GM21515 (cell line): Measurements from ENCODE around the gene SIRPD.

Source experiments
- ATAC-seq: cut with Tn5 transposase; IDR thresholded peaks from one replicate; pipeline ENCODE4 v1.9.1; 2021; ENCODE audit not compliant: unreplicated experiment

The SIRPD gene

DNA sequence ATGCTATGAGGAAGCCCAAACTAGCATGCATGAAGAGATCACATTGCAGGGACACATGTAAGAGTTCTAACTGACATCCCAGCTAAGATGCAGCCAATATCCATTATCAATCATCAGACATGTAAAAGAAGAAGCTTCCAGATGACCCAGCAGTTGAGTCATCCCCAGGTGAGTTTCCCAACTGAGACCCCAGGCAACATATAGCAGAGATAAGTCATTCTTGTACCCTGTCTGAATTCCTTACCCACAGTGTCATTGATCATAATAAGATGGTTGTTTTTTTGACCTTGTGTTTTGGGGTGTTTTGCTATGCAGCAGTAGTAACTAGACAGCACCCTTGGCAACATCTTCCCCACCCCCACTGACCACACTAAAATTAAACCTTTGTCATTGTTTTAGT lies 18.9 kb downstream of the SIRPD start:
- no peak for ATAC-seq

DNA sequence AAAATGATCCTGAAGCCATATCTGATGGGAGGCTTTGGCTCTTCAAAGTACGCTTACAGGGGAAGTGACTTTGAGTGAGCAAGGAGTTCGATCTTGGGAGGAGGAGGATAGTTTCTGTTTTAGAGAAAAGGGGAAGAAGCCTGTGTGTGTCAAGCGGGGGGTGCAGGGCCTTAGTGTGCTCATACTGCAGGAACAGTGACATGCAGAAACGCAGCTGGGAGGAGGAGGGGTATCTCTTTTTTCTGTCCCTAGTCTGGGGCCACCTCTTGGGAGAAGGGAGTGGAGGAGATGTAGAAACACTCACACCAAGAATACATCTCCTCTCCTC lies 19.8 kb downstream of the SIRPD start:
- no peak for ATAC-seq

DNA sequence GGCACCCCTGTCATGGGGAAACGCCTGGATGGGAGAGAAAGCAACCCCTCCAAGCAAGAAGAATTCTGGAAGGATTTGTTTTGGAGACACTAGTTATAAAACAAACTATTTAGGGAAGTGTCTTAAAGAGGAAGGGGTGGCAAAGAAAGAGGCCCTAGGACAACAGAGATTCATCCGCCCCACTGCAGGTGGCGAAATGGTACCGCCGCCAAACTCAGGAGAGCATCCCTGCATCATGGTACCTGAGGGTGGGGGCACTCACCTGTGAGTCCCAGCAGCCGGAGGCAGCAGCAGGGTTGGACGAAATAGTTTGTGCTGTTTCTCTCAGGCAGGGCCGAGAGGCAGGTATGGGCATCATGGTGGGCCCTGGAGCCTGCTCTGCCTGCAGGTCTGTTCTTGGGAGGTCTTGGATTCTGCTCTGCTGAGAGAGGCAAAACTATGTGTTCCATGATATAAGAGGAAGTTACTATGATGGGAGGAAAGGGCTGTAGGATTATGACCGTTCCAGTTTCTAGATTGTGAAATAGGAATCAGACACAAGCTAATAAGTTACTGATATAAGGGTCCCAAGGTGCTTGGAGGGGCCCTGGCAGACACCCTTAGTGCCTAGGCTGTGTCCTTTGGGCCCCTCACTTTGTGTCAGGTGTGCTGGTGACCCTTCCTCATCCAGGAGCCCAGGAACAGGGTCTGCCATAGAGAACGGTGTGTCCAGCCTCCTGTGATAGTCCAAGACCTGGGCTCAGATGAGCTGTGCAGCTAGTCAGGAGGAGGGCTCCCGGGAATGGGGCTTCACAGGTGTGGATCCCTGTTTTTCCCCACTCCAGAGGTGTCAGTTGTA lies 20.4 kb downstream of the SIRPD start:
- ATAC-seq, result no peak

DNA sequence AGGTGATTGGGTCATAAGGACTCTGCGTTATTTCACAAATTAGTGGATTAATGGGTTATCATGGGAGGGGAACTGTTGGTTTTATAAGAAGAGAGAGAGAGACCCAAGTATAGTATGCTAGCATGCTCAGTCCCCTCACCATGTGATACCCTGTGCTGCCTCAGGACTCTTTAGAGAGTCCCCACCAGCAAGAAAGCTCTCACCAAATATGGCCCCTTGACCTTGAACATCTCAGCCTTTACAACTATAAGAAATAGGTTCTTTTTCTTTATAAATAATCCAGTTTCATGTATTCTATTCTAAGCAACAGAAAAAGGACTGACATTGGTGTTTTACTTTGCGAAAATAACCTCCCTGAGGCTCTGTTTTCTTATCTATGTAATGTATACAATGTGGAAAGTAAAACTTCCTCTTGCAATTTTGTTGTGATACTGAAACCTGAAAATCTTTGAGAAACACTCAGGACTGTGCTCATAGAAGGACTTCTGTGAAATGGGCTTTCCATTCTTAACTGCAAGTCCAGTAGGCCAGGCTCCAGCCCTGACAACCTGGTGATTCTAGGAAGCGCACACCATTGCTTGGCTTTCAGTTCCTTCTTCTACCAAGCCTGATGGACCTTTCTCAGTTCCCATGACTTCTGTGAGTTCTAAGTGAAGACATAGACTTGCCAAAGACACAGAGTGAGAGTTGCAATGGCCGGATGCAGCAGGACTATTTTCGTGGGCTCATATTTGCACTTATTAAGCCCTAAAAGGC lies 21.9 kb downstream of the SIRPD start:
- ATAC-seq, result peak; percentile 89

DNA sequence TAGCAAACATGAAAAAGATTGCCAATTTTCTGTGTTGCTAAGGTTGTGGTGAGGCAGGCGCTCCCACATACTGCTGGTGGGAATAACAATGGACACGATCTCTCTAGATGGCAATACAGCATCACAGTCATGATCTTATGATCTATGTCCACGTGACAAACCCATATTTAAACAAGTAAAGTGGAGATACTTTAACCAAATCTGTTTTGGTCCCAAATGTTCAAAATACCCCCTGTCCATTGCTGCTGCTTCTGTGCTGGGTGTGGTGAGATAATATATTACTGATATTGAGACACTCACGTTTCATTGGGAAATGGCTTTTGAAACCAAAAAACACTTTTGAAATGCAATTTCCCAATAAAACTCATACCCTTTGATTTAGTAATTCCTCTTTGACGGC lies 23.0 kb downstream of the SIRPD start:
- ATAC-seq, result no peak

DNA sequence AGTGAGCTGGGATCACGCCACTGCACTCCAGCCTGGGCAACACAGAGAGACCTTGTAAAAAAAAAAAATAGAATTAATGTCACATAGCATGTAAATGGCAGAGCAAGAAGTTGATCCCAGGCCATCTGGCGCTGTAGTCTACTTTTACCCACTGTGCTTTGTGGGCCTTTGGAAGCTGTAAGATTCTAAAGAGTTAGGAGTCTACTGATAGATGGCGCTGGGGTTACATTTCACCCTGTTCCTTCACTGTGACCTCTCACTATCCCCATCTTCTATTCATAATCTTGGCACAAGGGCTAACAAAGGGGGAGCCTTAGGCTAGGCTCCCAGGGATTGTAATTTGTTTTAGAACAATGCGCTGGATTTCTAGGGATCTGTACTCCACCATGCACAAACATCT lies 24.4 kb downstream of the SIRPD start:
- ATAC-seq, result no peak

DNA sequence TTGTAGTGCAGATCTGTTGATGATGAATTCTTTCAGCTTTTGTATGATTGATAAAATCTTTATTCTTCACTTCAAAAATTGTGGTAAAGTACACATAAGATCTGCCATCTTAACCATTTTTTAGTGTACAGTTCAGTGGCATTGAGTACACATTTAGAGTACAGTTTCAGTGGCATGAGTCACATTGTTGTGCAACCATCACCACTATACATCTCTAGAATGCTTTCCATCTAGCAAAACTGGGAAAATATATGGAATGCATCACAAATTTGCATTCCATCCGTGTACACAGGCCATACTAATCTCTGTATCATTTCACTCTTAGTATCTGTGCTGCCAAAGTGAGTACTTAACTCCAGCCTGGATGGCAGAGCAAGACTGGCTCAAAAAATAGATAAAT lies 28.7 kb downstream of the SIRPD start:
- ATAC-seq, result no peak

DNA sequence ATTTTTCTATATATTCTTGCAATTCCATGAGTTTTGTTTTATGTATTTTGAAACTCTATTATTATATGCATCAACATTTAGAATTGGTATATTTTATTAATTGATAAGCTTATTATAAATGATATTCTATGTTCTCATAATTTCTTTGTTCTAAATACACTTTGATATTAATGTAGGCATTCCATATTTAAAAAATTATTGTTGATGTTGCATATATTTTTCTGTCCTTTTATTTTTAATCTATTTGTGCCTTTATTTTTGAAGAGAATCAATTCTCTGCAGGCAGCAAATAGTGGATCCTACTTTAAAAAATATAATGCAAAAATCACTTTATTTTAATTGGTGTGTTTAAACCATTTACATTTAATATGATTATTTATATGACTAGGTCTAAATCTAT lies 29.6 kb downstream of the SIRPD start:
- ATAC-seq, result no peak

DNA sequence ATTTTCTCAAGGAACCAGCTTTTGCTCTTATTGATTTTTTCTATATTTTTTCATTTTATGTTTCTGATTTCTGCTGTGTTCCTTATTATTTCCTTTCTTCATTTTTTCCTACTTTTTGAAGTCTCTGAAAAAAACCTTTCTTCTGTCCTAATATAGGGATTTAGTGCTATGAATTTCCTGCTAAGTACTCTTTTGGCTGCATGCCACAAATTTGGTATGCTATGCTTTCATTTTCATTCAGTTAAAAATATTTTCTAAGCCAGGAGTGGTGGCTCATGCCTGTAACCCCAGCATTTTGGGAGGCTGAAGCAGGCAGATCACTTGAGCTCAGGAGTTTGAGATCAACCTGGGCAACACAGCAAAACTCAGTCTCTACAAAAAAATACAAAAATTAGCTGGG lies 30.6 kb downstream of the SIRPD start:
- no peak for ATAC-seq

DNA sequence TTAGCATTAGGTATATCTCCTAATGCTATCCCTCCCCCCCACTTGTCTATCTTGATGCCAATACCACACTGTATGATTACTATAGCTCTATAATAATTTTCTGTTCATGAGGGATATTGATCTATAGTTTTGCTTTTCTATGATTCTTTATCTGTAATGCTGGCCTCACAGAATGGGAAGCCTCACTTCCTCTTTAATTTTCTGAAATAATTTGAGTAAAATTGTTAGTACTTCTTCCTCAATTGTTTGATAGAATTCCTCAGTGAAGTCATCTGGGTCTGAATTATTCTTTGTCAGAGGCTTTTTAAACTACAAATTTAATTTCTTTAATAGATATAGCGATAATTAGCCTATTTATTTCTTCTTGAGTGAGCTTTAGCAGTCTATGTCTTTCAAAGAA lies 31.2 kb downstream of the SIRPD start:
- ATAC-seq, result no peak

DNA sequence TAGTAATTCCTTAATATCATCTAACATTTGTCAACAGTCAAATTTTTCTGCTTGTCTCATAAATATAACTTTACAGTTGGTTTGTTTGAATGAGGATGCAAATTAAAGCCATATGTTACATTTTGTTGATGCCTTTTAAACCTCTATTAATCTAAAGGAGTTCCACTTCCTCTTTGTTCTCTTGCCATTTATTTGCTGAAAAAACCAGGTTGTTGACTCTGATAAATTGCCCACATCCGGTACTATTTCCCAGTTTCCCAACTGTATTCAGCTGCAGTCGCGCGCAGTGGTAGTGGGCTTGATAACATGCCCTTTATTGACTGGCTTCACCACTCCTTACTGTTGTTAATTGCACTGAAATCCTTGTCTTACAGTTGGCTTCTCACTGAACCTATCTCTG lies 33.5 kb downstream of the SIRPD start:
- no peak for ATAC-seq

DNA sequence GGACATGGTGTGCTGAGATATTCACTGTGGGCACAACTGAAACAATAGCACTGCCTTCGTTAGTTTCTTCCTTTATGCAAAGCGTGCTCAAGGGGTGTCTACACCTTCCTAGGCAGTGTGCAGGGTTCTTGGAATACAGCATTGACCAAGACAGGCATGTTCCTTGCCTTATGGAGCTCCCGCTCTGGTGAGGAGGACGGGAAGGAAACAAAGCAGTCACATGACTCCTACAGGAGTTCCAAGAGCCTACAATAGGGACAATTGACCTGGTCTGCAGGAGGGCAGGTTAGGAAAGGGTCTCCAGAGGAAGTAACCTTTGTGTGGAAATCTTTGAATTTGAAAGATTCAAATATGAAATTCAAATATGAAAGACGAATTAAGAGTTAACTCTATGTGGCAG lies 40.5 kb downstream of the SIRPD start:
- ATAC-seq, result no peak

DNA sequence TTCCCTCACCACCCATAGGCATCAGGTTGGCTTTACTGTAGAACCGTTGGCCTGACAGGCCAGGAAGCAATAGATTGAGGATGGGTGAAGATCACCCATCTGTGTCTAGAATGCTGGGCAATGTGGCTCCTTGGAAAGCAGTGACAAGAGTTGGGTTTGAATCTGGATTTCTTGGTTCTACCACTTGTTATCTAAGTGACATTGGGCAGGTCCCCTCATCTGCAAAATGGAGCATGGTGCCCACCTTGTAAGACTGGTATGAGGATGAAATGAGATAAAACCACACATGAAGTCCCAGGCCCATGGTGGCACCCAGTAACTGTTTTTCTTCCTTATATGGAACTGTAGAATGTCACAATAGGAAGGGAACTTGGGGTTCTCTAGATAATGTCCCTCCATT lies 43.7 kb downstream of the SIRPD start:
- ATAC-seq, result no peak

DNA sequence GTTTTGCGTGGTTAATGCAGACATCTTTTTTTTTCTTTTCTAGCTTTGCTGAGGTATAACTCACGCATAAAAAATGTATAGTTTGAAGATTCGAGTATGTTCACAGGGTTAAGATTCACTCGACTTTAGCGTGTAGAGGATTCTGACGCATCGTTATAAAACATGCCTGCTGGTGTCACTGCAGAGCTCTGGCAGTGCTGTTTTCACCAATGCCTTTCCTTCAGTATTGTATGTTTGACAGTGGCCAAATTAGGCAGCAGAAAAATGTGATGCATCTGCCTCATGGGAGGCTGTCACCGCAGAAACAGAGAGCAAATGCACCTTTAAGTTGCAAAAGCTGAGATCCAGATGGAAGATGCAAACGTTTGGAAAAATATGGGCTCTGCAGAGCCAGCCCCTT lies 48.3 kb downstream of the SIRPD start:
- no peak for ATAC-seq

DNA sequence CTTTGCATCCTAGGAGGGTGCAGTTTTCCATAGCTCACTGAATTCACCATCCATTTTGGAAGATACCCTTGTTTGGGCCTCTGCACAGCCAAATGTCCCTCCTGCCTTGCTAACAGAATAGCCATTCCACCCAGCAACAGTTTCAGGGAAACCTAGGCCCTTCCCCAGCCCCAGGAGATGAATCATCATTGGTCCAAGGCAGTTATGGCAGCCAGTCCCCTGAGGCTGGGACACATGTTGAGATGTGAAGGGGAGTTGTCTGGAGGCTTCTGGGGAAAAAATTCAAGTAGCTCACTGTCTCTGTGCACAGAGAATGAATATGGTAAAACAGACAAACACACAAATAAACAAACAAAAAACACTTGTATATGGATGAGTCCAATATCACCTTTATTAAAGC lies 48.9 kb downstream of the SIRPD start:
- ATAC-seq, result no peak

DNA sequence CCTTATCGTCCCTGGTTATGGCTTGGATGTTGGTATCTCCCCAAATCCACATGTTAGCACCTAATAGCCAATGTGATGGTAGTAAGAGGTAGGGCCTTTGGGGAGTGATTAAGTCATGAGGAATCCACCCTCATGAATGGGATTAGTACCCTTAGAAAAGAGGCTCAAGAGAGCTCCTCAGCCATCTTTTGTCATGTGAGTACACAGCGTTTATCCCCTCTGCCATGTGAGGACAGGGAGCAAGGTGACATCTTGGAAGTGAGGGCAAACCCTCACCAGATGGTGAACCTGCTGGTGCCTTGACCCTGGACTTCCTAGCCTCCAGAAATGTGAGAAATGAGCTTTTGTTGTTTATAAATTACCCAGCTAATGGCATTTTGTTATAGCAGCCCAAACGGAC lies 50.2 kb downstream of the SIRPD start:
- no peak for ATAC-seq

DNA sequence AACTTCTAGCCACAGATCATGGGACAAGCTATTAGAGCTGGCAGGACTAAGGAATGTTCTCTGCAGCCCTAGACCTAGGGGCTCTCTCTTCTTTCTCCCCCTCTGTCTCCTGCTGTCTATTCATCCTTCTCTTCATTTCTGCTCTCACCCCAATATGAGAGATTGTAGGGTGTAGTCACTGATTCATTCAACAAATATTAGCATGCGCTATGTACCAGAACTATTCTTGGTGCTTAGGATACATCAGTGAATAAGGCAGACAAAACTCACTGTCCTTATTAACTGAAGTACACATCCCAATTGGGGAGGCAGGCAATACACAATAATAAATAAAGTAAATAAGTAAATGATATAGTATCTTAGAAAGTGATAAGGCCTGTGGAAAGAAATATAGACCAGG lies 51.6 kb downstream of the SIRPD start:
- ATAC-seq, result no peak

DNA sequence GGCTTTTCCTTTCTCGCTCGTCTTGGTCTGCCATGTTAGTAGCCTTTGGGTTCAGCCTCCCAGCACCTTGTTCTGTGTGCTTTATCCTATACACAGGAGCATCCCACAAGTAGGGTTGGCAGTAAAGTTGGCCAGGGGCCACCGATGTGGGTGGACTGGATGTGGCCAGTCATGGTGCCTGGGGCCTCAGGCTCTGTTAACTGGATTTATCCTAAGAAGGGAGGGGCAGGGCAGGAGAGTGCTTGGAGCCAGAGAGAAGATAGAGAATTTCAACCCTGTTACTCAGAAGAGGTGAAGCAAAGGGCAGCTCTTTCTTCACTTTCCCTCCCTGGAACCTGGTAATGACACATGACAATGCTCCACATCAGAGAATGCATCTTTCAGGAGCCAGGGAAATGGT lies 52.1 kb downstream of the SIRPD start:
- ATAC-seq, result no peak

DNA sequence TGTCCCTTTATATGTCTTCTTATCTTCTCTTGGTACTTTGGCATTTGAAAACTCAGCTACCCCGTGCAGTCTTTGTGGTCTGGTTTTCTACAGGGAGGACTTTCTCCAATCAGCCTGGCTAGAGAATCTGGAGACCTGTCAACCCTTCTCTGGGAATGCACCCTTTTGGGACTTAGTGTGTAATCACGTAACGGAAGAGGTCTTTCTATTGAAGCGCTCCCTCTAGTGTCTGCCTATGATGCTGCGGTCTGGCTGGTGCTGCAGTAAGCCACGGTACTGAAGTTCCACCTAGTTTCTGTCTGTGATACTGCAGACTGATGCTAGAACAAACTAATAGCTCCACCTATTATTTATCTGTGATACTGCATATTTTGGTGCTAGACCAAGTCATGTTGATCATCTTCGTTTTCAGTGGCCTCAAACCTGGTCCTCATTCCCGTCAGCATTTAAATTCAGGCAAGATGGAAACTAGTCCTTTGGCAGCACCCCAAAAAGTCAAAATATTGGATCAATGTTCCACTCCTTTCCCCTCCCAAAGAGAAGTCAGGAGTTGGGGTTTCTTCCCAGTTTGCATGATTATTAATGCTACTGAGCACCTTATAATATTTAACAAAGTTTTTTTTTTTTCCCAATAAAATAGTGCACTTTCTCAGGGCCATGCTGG lies 53.8 kb downstream of the SIRPD start:
- peak; percentile 99 for ATAC-seq

DNA sequence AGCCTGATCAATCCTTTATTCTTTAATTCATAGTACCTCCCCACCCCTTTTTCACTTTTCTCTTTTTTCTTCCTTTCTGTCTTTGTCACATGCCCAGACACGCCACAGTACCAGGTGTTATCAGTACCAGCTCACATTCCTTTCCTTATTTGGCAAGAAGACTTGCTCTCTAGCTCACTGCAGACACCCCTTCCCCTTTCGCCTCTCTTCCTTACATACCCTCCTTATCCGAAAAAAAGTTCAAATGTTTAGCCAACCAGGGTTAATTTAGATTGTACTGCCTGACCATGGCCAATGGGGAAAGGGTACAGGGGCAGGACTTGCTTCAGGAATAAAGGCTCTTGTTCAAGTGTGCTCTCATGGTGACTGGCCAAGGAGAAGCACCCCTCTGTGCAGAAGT lies 57.0 kb downstream of the SIRPD start:
- ATAC-seq, result no peak

DNA sequence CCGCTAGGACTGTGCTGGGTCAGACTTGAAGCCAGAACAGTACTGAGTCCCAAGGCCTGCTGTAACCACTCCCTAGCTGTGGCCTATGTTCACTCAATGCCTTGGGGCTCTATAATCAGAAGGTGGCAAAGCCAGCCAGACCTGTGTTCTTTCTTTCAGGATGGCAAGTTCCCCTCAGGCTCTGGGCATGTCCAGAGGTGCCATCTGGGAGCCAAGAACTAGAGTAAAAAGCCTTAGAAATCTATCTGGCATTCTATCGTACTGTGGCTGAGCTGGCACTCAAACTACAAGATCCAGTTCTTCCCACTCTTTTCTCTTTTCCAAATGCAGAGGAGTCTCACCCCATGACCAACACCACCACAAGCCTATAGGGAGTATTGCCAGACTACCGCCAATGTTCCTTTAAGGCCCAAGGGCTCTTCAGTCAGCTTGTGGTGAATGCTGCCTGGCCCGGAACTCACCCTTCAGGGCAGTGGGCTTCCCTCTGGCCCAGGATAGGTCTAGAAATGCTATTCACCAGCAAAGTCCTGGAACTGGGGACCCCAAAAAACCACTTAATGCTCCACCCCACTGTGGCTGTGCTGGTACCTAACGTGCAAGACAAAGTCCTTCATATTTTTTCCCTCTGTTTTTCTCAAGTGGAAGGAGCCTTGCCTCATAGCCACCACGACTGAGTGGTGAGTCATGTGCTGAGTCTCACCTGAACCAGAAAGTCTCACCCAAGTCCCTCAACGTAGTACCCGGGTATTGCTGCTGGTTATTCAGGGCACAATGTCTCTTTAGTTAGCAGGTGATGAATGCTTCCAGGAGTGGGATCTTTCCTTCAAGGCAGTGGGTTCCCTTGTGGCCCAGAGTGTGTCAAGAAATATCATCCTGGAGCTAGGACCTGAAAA lies 57.7 kb downstream of the SIRPD start:
- no peak for ATAC-seq
